Sciatic nerve (tissue), 2 donors: Measurements from ENCODE around the gene C7orf57. TPM values are rescaled to one million over a fixed set of nuclear protein-coding genes. Genes with fewer than 3 reads are reported as not detected.

Experiments used
- ATAC-seq: fragments of 200-7000 bp; cut with Tn5 transposase; one replicate; pipeline ENCODE4 v1.9.1; 2020; ENCODE audit warnings: mild to moderate bottlenecking, moderate library complexity
- DNase-seq: peaks from one replicate; pipeline ENCODE4 v3.0.0-alpha.2; 2020; ENCODE audit warnings: low spot score
- intact Hi-C: fragments of 100-400 bp; cut with DNase I; formaldehyde crosslinking; loops from one replicate; pipeline ENCODE4 v1.14.2; 2022
- total RNA-seq: library from RNA; stranded (reverse); fragmentation: NEBNext Ultra II Directional; extraction: Animal tissue kit (Norgen Biotek cat#: 25700); gene quantifications from one replicate; pipeline ENCODE4 v1.2.1, GENCODE V29; 2021
- donor health status: DM: no; HTN: no; CAD: no.
- donor health status: DM: no; HTN: no; CAD: no.

Gene C7orf57
- total RNA-seq, 1 donor from 2014 or later = not detected

GRCh38 chr7:48099781-48100180, 64.4 kb downstream of the C7orf57 start:
- no peak for ATAC-seq
- intact Hi-C loops = loop anchor here (10.0 kb wide), 1 partner anchor 155 kb away; the partner anchor contains the start of gene PKD1L1
- no peak for DNase-seq

- intact Hi-C loops = loop anchor here (10.0 kb wide), 1 partner anchor 157 kb away; the partner anchor contains the start of gene PKD1L1
These were observed 66.0 kb downstream of the C7orf57 start for GRCh38 chr7:48101352-48101751.

DNA sequence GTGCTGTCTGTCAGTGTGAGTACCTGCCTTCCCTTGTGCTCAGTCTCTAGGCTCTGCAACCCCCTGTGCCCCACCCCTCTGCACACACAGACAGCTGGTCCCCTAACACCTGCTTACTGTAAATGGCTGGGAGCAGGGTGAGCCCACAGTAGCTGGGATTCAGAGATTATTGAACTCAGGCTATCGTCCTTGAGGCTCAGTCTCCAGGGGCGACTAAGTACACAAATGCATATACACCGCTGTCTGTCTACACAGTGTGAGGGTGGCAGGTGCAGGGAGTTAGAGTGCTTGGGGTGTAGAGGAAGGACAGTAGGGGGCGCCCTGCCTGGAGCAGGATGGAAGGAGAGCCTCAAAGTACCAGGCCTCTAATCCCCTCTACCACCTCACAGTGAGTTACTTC, 66.6 kb downstream of the C7orf57 start:
- peak; percentile 38 for DNase-seq
- ATAC-seq = no peak
- intact Hi-C loops = loop anchor here (10.0 kb wide), 1 partner anchor 157 kb away; the partner anchor contains the start of gene PKD1L1

More at GRCh38 chr7:48101352-48101751, 66.0 kb downstream of the C7orf57 start:
- ATAC-seq = no peak
- peak; percentile 17 for DNase-seq

DNA sequence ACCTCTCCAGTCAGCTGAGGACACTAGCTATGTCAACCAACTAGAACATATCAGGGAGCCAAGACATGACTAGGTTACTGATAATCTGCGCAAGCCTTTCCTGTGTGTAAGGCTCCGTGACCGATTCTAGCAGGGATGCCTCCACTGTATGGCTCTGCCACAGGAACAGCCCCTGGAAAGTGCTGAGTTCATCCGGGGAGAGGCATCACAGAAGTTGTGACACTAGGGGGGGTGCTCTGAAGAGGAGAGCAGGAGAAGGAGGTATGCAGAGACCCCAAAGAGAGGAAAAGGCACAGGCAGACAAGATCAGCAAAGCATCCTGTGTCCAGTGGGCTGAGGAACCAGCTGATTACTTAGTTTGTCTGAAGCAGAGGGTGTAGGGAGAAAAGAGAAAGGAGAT, 67.2 kb downstream of the C7orf57 start:
- DNase-seq (no peak), ATAC-seq (no peak)
- intact Hi-C loops = loop anchor here (10.0 kb wide), 1 partner anchor 158 kb away; the partner anchor contains the start of gene PKD1L1

DNA sequence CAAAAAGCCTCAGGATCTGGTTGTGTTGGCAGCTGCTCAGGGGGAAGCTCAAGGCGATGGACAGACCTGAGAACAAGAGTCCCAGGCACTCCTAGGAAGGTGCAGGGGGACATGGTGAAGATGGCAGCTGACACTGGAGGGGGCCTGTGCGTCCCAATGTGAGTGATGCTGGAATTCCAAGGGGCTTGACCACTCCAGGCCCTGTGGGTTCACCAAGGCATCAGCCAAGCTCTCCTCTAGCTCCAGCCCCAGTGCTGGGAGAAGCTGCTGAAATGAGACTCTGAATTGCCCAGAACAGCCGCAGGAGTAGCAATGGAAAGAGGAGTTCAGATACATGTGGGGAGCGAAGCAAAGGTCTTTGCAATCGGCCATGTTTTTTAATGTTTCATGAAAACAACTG, 69.7 kb downstream of the C7orf57 start:
- DNase-seq (no peak), ATAC-seq (no peak)
- intact Hi-C loops = loop anchor here (10.0 kb wide), 1 partner anchor 160 kb away; the partner anchor contains the start of gene PKD1L1

GRCh38 chr7:48106906-48107659, 71.7 kb downstream of the C7orf57 start:
- intact Hi-C loops = loop anchor here (10.0 kb wide), 1 partner anchor 162 kb away; the partner anchor contains the start of gene PKD1L1
- DNase-seq = no peak
- ATAC-seq = no peak

- DNase-seq (no peak), ATAC-seq (no peak)
- intact Hi-C loops = loop anchor here (10.0 kb wide), 1 partner anchor 163 kb away; the partner anchor contains the start of gene PKD1L1
These were observed 72.7 kb downstream of the C7orf57 start for GRCh38 chr7:48107926-48108472.

DNA sequence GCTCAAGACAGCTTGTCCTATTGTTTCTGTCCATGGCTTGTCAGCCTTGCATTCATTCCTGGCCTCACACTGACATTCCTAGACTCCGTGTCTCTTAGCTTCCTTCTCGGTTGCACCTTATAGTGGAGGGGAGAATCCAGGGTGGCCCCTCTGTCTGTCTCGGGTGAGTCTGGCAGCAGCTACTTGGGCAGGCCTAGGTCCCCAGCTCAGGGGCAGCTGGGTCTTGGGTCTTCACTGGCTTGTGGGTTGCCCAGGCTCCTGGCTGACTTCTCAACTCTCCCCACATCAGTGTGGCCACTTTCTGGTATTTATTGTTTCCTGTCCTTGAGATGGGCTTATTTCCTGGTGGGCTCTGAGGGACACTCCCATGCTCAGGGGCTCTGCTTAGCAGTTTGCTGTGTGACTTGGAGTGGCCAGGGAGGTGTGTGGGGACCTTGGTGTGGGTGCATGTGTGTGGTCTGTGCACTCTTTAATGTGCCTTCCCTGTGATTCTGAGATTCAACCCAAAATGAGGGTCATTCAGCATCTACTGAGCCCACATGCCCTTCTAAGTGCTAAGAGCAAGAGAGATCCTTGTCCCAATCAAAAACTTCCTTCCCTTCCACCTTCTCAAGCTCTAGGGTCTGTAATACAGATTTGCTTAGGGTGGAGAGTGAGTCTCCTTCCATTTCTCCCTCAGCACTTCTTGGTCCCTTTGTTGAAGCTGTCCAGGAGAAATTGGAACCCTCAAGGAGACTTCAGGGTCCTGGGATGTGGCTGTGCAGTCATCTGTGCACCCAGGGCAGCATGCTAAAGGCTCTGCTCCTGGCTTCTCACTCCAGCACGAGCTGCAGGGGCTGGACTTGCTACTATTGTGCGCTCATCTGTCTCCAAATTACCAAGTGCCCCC, 73.9 kb downstream of the C7orf57 start:
- DNase-seq (no peak), ATAC-seq (no peak)
- intact Hi-C loops = loop anchor here (10.0 kb wide), 1 partner anchor 164 kb away; the partner anchor contains the start of gene PKD1L1

DNA sequence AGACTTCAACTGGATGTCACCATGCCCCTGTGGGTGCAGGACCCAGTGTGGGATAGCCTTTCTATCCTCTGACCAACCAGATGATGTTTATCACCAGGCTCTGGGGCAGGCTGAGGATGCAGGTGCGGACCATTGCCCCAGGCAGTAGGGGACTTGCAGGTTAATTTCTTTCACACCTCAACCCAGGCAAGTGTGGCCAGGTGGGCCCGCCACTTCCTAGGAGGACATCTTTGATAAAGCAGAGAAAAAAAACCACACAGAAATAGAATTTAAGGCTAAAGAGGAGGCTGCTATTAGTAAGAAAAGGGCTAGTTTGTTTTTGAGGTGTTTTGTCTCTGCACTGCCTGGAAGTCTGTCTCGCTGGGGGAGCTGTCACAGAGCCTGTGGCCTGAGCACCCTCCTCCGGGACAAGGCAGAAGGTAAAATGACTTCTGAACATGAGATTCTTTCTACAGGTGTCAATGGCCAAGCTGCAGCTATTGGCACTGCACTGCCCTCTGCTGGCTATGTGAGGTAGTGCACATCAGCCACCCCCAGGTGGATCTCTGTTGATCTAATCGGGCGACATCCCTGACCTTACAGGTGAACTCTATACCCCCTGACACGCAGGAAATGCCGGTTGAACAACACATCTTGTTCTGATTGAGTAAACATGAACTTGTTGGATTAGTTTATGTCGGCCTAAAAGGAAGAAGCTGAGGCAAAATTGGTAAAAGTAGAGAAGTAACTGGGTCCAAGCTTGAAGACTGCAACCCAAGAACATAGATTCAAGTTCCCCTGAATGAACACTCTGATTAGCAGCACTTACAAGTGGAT, 74.7 kb downstream of the C7orf57 start:
- DNase-seq (peak; percentile 90), ATAC-seq (peak; percentile 81)
- intact Hi-C loops = loop anchor here (5.0 to 10.0 kb wide), 2 partner anchors 118 to 165 kb away; partner anchors contain the start of gene PKD1L1

DNA sequence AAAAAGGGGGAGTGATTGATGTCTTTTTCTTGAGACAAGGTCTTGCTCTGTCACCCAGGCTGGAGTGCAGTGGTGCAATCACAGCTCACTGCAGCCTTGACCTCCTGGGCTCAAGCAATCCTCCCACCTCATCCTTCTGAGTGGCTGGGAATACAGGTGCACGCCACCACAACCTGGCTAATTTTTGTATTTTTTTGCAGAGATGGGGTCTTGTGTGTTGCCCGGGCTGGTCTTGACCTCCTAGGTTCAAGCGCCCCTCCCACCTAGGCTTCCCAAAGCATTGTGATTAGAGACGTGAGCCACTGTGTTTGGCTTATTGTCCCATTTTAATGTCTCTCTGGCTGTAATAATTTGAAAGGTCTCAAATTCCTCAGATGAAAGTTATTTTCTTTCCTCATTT, 75.5 kb downstream of the C7orf57 start:
- intact Hi-C loops = loop anchor here (5.0 kb wide), 1 partner anchor 119 kb away; no protein-coding TSS in a partner anchor
- DNase-seq (no peak), ATAC-seq (no peak)

Other genes with a start within 250 kb of the C7orf57 start
- 1.5 TPM for gene PKD1L1, start 87.1 kb upstream of the C7orf57 start, total RNA-seq
- gene HUS1, start 55.9 kb upstream of the C7orf57 start, total RNA-seq = 39.7 TPM
- gene SUN3, start 6.4 kb upstream of the C7orf57 start, total RNA-seq = not detected
- gene UPP1, start 53.7 kb downstream of the C7orf57 start, total RNA-seq = 24.3 TPM
- 7.6 TPM for gene ABCA13, start 135.9 kb downstream of the C7orf57 start, total RNA-seq